Stimulated activated CD4-positive, alpha-beta T cell treated with anti-CD3 and anti-CD28 coated beads, TNF-alpha, amount 100 ng/mL, for 48 hours (primary cell): ENCODE data around the gene LAMC3.
"Not testable (repeated sequence)": the region's sequence is repeated elsewhere in the genome, so short reads cannot be mapped to it uniquely, and the experiment has no call there.

Experiments used
- DNase-seq, 3 donors: peaks; one replicate each; pipeline ENCODE4 v3.0.0-alpha.2; 2020; ENCODE audit warnings: low read depth in 3 of 3

LAMC3 gene

DNA sequence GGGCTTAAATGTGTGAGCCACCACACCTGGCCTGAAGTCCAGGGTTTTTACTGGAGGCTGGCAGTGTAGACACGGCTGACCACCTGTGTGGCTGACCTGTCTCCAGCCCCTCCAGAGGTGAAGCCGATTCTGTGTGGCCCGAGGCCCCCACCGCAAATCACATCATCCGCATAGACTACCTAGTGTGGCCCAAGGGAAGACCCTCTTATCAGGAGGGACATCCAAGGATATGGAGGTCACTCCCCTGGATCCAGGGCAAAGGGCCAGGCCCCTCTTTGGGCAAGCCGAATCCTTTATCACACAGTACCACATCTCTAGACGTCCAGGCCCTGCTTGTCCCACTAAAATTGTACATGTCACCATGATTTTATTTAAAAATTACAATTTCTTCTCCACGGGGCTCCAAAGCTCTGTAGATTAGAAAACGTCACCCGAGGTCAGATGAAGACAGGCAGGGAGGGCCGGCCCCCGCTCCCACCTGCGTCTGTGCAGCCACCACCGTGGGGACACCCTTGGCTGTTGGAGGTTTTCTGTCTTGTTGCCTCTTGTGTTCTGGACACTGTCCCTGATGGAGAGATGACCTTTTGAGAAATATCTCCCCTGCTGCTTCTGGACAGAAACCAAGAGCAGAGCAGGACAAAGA lies 20.1 kb downstream of the LAMC3 start:
- no peak for DNase-seq

DNA sequence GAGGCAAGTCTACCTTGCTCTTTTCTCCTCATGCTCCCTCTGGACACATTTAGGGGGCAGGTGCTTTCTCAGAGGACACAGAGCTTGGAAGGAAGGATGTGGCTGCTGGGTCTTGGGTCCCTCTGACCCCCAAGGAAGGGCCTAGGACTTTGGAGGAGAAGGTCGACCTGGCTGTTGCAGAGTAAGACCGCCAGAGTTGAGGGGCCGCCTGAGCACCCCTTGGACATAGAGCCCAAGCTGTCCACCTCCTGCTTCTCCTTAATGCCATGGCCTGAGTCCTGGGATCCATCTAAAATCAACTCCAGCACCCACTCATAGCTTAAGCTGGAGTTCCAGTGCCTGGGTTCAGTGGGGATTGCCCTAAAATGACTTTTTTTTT lies 20.6 kb downstream of the LAMC3 start:
- no peak for DNase-seq

DNA sequence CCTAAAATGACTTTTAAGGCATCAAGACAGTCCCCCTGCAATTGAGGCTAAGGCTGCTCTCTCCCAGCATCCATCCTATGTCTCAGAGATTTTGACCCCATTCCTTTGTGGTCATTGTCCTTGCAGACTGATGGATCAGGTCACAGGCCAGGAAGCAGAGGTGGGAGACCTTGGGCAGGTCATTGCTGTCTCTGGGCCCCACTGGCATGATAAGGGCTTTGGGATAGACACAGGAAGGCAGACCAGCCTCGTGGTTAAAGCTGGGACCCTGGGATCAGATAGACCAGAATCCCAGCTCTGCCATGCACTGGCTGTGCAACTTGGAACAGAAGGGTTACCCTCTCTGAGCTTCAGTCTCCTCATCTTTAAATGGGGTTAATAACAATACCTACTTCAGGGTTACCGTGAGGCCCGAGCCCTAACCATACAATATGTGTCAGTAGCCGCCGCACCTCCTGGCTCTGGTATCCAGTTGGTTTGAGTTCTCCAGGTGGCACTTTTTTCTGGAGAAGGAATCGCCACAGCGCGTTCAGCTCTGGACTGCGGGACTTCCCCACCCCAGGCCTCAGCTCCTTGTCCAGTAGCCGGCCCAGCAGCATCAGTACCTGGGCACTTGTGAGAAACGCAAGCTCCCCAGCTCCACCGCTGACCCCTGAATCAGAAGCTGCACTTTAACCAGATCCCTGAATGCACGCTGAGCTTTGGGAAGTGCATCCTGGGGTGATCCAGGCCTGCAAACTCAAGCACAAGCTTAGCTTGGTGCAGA lies 21.4 kb downstream of the LAMC3 start:
- DNase-seq: no peak

DNA sequence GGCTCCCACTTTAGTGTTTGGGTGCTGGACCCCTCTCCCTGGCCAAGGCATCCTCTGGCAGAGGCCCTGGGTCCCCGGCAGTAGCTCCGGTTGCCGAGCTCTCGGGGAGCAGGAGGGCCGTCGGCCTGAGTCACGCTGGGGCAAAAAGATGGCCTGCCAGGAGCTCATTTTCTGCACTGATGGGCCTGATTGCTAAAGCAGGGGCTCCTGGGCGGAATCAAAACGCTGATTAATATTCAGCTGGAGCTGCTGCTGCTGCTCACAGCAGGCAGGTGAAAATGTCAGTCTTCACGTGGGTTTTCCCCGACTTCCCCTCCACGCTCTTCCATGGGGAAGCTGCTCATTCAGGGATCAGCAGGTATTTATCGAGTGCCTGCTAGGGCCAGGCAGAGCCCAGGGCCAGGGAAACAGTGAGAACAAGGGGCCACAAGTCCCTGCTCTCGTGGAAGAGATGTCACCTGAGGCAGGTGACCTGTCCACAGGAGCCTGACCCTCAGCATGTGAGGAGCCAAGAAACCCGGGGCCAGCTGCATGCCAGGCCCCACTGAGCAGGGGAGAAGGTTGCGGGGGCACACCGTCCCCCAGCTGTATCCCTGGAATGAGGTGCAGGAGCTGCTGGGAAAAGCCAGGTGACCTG lies 22.1 kb downstream of the LAMC3 start:
- no peak for DNase-seq

DNA sequence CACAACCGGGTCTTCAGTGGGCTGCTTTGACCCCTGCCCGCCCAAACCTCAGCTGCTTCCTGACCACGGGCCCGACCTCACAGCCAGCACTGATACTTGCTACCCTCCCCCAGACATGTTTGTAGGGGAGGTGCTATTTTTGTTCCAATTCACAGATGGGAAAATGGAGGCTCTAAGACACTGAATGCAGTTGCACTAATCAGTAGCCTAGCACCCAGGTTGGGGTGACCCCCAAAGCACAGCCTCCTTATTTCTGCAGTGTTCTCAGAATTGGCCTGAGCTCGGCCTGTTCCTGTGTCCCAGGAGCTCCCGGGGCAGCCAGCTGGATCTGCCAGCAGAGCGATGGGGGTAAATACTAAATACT lies 22.6 kb downstream of the LAMC3 start:
- no peak for DNase-seq

DNA sequence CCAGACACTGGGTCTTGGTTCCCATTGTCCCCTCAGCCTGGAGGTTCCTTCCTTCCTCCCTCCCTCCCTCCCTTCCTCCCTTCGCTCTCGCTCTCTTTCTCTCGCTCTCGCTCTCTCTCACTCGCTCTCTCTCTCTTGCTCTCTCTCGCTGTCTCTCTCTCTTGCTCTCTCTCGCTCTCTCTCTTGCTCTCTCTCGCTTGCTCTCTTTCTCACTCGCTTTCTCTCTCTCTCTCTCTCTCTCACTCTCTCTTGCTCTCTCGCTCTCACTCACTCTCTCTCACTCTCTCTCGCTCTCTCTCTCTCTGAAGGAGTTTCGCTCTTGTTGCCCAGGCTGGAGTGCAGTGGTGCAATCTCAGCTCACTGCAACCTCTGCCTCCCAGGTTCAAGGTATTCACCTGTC lies 23.4 kb downstream of the LAMC3 start:
- no peak for DNase-seq

DNA sequence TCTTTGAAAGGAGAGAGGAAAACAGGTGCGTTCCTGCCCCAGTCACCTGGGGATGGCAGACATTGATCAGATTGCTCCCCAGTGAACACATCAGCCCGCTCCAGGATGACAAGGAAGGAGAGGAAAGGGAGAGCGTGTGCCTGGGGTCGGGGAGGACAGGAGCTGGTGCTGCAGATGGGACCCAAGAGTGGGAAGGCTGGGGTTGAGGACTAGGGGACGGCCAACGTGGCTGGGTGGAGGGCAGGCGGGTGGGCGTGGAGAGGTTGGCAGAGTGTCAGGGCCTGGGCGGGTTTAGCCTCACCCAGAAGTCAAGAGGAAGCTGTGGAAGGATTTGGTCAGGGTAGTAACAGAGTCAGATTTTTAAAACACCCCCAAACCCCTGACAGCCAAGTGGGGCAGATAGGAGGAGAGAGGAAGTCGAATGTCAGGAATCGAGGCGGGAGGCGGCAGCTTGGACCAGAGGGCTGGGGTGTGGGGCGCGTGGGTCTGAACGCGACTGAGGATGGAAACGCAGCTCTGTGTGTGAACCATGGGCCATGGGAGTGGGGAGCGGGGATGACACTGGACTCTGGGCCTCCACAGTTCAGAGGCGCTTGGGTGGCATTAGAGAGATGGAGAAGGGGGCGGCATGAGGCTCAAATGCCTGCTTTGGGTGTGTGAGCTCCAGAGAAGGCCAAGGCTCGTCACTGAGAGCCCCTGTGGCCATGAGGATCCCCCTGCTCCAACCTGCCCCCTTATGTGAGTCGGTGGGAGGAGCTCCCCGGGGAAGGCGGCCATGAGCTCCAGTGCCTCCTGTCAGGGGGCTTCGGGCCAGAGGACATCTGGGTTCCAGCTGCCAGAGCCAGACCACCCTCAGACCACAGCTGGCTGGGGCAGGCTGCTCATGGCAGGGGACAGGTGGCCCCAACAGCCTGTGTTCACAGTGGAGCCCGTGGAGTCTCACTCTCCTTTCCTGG lies 24.6 kb downstream of the LAMC3 start:
- no peak for DNase-seq

DNA sequence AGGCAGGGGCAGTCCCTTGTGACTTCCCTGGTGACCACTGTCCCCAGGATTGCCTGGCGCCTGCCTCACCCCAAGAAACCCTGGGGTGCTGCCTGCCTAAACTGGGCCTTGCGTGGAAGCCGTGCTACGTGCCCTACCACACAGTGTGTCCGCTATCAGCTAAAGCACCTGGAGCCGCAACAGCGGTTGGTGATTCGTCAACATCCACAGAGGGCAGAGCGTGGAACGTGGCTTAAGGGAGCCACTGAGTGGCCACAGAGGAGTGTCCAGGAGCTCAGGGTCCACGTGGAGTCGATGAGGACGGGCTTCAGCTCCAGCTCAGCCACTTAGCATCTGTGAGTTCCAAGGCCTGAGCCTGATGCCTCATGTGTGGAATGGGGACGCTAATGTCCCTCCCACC lies 25.3 kb downstream of the LAMC3 start:
- DNase-seq: no peak

DNA sequence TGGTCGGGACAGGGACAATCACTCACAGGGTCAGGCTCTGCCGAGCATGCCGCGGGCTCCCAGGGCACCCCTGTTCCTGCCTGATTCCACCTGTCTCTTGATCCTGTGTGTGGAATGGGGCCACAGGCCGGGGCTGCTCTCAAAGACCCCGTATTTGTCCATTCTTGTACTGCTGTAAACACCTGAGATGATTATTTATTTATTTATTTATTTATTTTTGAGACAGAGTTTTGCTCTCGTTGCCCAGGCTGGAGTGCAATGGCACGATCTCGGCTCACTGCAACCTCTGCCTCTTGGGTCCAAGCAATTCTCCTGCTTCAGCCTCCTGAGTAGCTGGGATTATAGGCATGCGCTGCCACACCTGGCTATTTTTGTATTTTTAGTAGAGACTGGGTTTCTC lies 25.8 kb downstream of the LAMC3 start:
- DNase-seq: not testable (repeated sequence)

DNA sequence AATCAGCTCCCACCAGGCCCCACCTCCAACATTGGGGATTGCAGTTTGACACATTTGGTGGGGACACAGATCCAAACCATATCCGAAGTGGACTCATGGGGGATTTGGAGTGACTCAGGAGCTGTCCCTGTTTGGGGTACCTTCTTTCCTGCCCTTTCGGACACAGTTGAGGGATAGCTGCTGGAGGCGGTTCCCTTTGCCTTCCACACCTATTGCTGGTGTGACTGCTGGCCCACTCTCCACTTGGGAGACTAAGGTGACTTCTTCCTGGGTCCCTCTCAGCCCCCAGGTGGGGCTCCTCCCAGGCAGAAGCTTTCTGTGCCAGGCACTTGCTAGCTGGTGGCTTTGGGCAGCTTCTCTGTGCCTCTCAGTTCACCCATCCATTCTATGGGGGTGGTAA lies 26.6 kb downstream of the LAMC3 start:
- DNase-seq: no peak

DNA sequence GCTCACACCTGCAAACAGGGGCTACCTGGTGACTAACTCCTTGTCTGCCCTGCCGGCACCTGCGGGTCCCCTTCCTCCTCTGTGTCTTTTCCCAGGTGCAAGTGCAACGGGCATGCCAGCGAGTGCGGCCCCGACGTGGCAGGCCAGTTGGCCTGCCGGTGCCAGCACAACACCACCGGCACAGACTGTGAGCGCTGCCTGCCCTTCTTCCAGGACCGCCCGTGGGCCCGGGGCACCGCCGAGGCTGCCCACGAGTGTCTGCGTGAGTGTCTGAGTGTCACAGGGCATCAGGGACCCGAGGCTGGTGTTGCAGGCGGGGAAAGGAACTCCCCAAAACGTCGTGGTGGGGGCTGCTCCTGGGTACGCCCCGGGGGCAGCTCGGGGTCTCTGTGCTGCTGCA lies 27.1 kb downstream of the LAMC3 start:
- no peak for DNase-seq

DNA sequence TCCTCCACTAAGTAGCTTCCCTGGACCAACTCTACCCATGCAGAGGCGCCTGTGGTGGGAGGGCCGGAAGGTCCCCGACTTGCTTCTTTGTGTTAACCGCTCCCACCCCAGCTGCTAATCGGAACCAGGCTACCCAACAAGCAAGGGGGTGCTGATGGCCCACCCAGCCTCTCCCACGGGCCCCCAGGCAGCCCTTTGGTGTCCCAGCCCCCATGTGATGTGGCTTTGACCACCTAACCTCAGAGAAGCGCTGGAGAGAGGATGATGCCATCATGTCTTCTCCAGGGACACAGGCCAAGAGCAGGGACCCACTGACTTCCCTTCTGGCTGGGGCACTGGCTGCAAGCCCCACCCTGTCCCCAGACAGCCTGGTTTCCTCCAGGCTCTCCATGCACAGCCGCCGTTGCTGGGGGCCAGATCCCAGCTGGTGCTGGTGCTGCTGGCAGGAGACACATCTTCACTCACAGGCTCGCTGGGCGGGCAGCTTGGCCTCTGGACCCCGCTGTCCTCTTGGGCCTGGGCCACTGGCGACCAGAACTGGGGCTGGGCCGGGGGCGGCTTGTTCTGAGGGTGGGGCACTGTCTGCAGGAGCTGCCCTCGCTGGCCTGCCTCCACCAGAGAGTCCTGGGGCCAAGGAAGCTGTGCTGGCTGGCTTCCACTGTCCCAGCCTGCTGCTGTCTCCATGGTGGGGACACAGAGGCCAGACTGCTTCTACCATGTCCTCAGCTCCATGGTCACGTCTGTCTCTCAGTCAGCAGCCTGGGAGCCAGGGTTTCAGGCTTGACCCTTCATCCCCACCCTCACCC lies 27.8 kb downstream of the LAMC3 start:
- no peak for DNase-seq

DNA sequence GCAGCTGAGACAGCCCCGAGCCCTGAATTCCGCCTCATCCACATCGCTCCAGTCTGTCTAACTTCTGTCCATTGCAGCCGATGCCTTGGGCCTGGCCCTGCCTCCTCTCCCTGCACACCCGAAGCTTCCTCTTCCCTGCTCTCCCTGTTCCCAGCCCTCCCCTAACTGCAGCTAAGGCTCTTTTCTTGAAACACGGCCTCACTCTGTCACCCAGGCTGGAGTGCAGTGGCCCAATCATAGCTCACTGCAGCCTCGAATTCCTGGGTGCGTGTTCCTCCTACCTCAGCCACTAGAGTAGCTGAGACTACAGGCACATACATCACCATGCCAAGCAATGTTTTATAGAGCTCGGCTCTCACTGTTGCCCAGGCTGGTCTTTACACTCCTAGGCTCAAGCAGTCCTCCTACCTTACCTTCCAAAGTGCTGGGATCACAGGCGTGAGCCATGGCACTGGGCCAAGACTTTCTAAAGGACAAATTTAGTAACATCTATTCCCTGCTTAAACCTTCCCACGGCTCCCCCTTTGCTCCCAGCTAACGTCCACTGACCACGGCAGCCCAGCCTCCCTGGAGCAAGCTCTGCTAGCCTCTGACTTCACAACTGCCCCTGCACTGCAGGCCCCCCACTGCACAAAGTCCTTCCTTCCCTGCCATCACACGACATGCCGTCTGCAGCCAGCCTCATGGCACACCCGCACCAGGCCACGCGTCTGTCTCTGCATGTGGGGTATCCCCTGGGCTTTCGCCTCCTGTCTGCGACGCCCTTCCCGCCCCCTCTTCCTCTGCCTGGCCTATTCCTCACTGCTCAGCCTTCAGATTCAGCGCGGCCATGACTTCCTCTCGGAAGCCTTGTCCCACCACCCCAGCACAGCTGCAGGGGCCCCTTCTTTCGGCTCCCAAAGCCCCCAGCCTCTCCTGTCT lies 28.6 kb downstream of the LAMC3 start:
- no peak for DNase-seq

DNA sequence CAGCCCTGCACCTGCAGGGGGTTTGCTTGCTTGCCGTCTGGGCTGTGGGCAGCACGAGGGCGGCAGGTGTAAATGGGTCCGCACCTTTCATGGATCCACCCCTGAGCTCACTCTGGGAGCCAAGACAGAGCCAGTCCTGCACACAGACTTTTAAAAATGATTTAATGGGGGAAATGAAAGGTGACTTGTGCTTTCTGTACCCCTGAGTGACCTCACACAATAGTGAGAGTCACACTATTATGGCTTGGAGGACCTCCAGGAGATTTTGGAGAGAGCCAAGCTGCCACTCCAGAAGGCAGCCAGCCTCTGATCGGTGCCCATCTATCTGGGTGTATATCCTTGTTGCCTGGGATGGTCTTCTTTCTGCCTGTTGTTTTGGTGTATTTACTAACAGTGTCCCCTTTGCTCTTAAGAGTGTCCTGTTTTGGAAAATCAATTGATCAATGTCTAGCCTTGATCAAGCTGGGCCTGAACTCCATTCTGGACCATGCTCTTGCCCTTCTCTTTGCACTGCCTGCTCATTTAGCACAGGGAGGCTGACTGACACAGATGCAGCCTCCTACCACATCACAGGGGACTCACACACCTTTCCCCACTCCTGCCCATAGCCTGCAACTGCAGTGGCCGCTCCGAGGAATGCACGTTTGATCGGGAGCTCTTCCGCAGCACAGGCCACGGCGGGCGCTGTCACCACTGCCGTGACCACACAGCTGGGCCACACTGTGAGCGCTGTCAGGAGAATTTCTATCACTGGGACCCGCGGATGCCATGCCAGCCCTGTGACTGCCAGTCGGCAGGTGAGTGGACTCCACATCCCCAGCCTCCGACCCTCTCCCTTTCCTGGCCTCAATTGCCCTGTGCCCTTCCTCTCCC lies 29.5 kb downstream of the LAMC3 start:
- no peak for DNase-seq

DNA sequence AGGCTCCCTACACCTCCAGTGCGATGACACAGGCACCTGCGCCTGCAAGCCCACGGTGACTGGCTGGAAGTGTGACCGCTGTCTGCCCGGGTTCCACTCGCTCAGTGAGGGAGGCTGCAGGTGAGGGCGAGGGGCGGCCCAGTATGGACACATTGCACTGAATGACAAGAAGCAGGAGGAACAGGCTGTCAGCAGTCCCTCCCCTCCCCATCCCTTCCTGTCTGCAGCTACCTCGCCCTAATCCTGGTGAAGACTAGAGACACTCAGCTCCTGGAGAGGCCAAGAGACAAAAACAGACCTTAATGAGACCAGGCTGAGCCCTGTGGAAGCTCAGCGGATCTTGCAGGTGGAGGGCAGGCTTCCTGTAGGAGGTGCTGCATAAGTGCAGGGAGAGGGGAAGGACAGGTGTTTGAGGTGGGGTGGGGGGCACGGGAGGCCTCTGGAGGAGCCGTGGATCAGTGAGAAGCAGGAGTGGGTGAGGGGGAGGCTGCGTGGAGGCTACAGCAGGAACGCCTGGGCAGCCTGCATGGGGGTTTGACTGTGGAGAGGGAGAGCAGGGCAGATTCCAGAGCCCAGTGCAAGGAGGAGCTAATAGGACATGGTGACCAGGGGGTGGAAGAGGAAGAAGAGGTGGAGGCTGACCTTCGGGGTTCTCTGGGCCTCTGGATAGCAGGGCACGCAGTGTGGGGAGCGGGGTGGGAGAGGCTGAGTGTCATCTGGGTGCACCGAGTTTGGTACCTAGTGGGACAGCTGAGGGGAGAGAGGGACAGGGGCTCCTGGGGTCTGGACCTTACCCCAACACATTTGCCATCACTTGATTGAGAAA lies 30.4 kb downstream of the LAMC3 start:
- no peak for DNase-seq

DNA sequence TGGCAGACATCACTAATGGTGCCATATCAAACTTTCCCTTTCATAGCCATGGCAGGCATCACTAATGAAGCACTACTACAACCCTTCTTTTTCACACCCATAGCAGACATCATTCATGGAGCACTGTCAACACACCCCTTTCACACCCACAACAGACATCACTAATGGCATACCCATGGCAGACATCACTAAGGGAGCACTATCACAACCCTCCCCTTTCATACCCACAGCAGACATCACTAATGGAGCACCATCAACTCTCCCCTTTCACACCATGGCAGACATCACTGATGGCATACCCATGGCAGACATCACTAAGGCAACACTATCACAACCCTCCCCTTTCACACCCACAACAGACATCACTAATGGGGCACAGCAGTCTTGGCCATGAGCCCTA lies 33.7 kb downstream of the LAMC3 start:
- no peak for DNase-seq

DNA sequence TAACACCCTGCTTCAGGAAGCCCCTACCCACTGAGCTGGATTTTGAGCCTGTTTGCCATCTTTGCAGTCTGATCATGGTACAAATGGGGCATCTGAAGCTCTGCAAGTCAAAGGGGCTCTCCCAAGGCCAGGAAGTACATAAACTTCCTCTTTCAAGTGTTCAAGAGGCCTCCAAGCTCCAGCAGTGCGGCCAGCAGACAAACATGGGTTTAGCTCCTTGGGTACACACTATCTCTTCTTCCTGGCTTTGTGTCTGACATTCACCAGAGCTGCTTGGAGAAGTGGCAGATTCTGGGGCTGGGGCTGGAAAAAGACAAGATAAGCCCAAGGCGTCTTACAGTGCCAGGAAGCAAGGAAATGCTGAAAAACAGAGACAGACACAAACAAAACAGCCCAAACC lies 34.1 kb downstream of the LAMC3 start:
- DNase-seq: no peak

DNA sequence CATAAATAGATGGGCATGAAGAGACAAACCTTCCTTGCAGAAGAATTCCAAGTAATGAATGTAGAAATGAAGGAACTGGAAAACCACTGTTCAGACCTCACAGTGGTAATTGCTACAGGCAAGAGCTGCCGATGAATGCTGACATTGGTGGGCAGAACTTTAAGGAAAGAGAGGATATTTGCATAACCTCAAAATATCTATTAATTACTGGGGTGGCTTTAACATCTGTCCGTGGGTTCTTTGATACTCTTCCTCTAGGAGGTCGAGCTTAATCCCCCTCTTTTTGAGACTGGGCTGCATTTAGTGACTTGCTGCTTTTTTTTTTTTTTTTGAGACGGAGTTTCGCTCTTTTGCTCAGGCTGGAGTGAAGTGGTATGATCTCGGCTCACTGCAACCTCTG lies 34.7 kb downstream of the LAMC3 start:
- DNase-seq: no peak
